GM19452 (cell line): ENCODE data around the gene PHTF1.

Source experiments
- ATAC-seq: cut with Tn5 transposase; IDR thresholded peaks from one replicate; pipeline ENCODE4 v1.9.1; 2021; ENCODE audit not compliant: unreplicated experiment

Gene PHTF1

DNA sequence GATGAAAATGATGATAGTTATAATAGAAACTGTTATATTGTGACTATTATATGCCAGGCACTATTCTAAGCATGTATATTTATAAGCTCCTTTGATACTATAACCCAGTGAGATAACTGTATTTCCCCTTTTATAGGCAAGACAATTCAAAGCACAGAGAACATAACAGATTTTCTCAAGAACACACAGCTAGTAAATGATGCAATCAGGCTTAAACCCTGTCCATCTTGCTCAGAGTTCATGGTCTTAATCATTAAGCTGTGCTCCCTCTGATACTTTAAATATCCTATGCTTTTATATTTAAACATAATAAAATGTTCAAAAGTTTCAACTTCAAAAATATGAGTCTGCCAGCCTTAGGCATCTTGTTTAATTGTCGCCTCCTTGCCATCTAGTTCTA is 88.6 kb downstream of the PHTF1 start:
- no peak for ATAC-seq

DNA sequence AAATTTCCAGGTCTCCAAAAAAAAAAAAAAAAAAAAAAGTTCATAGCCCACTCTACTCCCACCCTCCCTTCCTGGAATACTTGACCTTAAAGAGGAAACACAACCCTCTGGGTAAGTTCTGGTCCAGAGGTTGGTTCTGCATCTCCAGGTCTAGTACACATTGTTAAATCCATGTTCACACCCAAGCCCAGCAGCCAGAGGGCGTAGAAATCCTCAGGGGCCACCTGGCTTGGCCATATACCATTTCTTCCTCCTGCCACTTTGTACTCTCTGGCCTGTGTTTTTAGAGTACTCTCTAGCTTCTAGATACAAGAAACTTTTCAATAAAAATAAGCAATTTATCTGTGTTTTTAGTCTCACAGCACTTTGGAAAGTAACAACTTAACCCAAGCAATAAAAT is 89.3 kb downstream of the PHTF1 start:
- no peak for ATAC-seq

DNA sequence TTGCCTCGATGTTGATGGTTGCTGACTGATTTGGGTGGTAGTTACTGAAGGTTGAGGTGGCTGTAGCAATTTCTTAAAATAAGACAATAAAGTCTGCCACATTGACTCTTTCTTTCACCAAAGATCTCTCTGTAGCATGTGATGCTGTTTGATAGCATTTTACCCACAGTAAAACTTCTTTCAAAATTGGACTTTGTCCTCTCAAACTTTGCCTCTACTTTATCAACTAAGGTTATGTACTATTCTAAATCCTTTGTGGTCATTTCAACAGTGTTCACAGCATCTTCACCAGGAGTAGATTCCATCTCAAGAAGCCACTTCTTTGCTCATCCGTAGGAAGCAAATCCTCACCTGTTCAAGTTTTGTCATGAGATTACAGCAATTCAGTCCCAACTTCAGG is 93.2 kb downstream of the PHTF1 start:
- ATAC-seq: no peak

DNA sequence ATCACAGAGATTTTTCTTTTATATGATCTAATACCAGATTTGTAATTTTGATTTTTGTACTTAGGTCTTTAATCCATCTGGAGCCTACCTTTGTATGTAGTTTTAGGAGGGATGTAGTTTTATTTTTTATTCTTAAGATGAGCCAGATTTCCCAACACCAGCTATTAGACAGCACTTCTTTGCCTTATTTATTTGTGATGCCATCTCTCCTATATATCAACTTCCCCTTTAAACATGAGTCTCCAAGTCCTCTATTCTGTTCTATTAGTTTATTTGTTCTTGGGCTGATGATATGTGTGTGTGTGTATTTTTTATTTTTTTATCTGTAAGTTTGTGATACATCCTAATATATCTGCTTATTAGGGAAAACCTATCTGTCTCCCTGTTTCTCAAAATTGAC is 94.2 kb downstream of the PHTF1 start:
- no peak for ATAC-seq

DNA sequence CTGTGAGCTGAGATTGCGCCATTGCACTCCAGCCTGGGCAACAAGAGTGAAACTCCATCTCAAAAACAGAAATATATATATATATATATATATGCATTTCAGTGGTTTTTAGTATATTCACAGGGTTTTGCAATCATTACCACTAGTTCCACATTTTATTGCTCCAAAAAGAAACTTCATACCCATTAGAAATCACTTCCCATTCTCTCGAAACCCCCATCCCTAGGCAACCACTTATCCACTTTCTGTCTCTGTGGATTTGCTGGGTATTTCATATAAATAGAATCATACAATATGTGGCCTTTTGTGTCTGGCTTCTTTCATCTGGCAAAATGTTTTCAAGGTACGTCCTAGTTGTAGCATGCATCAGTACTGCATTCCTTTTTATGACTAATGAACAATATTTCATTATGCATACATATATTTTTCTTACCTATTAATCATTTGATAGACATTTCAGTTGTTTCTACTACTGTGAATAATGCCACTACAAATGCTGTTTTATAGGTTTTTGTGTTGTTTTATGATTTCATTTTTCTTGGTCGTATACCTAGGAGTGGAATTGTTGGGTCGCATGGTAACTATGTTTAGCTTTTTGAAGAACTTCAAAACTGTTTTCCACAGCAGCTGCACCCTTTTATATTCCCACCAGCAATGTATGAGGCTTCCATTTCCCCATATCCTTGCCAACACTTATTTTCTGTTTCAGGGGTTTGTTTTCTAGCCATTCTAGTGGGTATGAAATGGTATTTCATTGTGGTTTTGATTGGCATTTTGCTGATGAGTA is 95.9 kb downstream of the PHTF1 start:
- ATAC-seq: no peak

DNA sequence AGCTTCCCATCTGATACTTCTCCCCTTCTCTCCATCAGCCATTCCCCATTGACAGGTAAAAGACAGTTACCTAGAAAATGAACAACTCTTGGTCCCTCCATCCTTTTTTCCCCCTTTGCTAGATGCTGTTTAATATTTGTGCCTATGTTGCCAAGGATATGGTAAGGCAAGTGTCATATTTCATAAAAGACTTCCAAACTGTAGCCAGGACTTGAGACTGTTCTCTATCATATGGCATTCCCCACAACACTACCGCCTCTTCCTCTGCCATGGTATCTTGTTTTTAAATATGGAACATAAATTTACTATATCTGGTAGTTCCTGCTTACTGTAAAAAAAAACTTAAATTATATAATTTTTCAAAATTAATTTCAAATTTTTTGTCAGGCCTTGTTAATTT is 97.2 kb downstream of the PHTF1 start:
- ATAC-seq: no peak

DNA sequence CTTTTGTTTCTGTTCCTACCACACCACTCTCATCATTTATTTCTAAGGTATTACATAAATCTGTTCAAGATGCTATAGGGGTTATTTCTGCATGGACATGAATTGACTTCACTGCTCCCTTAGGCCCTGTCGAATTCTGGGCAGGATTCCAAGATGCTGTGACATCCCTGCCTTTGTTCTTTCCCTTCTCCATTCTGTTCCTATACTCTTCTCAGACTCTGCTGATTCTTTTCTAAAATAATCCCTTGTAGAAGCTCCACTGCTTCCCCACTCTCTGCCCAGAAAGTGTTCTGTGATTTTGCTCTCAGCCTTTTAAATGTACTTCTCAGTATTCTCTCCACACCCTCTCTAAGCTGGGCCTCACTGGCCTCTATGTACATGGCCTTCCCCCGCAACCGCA is 99.2 kb downstream of the PHTF1 start:
- ATAC-seq: no peak

DNA sequence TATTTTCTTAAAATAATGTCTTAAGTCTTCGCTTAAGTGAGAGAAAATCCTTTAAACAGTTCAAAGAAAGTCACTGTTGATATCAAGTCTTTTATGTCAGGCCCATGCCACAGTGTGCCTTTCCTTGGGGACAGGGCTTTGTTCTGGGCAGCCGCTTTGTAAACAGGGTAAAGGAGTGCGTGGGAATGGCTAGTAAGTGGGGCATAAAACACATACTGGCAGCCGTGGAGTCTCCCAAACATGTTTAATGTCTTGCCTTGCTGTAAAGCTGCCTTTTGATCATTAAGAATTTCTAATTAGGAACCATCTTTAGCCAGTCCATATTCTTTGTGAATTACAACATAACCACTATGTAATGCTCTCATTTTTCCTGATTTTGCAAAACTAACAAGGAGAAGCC is 99.7 kb downstream of the PHTF1 start:
- ATAC-seq: no peak

DNA sequence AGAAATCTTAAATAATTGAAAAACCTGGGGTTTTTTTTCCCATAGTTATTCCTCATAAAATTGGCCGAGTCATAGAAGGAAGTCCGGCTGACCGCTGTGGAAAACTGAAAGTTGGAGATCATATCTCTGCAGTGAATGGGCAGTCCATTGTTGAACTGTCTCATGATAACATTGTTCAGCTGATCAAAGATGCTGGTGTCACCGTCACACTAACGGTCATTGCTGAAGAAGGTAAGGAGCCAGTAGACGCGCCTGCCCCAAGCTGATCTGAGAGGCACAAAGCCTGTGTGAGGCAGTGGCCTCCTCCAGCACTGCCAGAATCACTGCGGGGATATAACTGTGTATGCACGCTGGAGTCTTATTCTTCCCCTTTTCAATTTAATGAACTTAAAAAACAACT is 100.3 kb downstream of the PHTF1 start:
- ATAC-seq: no peak

DNA sequence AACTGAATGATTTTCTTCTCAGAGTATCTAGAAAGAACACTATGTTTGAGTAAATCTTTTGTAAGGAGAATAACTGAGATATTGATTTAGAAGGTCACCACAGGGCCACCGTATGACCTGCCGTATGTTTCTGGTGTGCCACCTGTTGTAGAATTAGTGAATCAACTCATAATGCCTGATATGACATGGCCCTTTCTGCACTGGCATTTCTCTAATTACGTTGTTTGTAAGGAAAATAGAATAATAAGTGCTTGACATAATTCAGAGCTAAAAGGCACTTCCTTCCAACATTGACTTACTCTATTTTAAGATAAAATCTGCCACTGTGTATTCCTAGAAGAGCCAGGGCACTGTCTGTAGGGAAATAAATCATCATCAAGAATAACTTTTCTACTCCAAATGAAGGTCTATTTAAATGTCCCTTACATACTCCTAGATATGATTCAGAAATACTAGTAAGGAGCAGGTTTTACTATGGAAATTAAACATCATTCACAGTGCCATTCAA is 101.7 kb downstream of the PHTF1 start:
- ATAC-seq: no peak

DNA sequence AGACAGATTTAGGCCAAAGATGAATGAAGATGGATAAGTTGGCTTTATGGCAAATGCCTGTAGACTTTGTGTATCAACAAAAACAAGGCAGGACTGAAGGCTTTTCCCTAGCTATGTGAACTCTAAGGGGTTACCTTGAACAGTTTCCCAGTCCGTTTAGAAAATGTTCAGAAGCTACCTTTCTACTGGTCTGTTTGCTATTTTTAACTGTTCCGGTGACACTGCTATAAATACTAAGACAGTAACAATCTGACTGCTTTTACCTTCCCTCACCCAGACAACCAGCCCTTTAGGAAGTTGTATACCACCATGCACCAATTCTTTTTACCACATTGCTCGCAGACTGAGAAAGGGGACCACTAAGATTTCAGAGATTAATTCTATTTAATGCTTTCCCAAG is 102.2 kb downstream of the PHTF1 start:
- no peak for ATAC-seq

DNA sequence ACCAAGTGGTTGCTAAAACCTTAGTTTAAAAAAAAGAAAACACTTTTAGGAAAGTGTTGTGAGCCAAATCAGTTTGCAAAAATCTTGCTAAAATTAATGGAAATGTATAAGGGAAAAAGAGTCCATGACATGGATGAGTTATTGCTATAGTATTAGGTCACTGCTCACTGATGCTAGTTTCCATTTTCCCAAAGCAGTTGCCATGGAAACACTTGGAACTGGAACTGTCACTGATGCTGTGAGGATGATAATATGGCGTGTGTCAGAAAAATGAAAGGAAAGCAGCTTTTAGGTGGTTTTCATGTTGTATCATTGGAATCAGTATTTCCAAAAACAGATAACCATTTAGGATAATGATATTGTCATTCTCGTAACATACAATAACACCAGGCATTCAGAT is 104.4 kb downstream of the PHTF1 start:
- no peak for ATAC-seq

DNA sequence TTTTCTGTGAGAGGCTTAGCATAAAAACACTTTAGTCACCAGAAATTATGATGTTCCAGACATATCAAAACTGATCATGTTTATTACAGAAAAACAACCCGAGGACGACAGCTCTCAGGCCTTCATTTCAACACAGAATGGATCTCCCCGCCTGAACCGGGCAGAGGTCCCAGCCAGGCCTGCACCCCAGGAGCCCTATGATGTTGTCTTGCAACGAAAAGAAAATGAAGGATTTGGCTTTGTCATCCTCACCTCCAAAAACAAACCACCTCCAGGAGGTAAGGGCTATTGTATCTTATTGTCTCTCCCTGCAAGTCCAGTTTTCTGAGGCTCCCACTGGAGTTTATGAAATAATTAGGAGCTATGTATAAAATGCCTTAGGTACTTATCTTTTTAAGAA is 105.5 kb downstream of the PHTF1 start:
- no peak for ATAC-seq

DNA sequence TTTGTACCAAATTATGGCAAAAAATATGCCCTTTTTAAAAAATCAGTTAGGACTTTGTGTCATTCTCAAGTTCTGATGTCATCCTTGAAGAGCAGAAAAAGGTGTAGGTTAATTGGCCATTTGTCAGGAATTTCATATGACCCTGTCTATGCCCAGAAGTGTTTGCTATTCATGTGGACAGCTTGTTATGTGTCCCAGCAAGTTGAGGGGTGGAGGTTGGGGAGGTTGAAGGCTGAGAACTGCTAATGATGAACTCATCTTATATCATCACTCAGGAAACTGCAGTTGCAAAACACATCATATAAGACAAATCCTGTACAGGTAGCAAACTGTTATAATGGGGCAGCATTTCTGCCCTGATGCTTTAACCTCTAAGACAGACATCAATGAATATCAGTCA is 106.5 kb downstream of the PHTF1 start:
- no peak for ATAC-seq

DNA sequence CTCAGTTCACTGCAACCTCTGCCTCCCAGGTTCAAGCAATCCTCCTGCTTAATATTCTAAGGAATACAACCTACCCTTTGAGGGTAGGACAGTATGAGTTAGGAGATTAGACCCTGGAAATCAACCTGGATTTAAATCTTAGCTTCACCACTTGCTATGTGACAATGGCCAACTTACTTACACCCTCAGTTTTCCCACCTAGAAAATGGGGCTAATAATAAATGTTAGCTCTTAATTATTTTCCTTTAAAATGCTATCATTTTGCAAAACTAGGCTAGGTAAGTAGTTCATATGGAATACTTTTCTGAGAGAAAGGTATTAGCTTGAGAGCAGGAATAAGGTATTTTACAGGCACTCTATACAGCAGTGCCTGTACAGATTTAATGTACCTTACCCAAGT is 110.8 kb downstream of the PHTF1 start:
- ATAC-seq: no peak

DNA sequence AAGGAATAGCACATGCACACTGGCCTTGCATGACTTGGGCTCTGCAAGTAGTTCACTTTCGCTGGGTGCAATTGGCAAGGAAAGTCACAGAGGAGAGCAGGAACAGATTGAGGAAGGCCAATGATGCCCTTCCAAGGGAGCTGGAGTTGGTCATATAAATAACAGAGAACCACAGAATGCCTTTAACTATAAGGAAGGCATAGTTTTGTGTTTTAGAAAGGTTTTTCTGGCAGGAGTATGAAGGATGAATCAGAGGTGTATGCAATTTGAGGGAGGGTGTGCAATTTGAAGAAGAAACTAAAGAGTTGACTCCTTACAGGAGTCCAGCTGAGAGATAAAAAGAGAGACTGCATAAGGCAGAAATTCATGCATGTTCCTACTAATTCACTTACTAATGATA is 112.1 kb downstream of the PHTF1 start:
- ATAC-seq: no peak
